H1 (cell line): Measurements from ENCODE around the gene RPS28. TPM values are rescaled to one million over a fixed set of nuclear protein-coding genes. Genes with fewer than 3 reads are reported as not detected.
A peak's percentile ranks its signal among the peaks of the same experiment; 100 is the strongest.
"Not testable (repeated sequence)": the region's sequence is repeated elsewhere in the genome, so short reads cannot be mapped to it uniquely, and the experiment has no call there.

Source experiments
- CTCF ChIA-PET: fragments of 300-600 bp; sonication (Branson Sonifier 250); formaldehyde crosslinking; loops from one replicate; lab custom pipeline; 2021; ENCODE audit not compliant: partially characterized antibody; lab: Charles Lee
- POLR2A ChIA-PET: fragments of 300-600 bp; sonication (Branson Sonifier 250); formaldehyde crosslinking; loops from one replicate; lab custom pipeline; 2021; ENCODE audit warnings: inconsistent platforms; ENCODE audit not compliant: partially characterized antibody; lab: Charles Lee
- DNase-seq, 2 experiments: peaks; one replicate each; pipeline versions ENCODE4 v3.0.0 to v3.0.0-alpha.2; 2010 to 2022; ENCODE audit warnings: low spot score in 2 of 2, low read depth in 1 of 2, mixed read lengths in 1 of 2
- FAIRE-seq: peaks from 2 replicates; lab custom pipeline; 2011; peaks lifted over from hg19 to GRCh38; lab: Jason Lieb, UNC
- H2AFZ ChIP-seq: 2 replicates; pipeline ENCODE4 v1.8.1; 2012; ENCODE audit warnings: low read length, inconsistent platforms
- H2AK5ac ChIP-seq: 2 replicates; pipeline ENCODE4 v1.6.1; 2013; ENCODE audit warnings: low read depth, low read length
- H2BK120ac ChIP-seq: replicated peaks from 2 replicates; pipeline ENCODE3; 2013; ENCODE audit warnings: low read depth, low read length, inconsistent platforms
- H2BK12ac ChIP-seq: 2 replicates; pipeline ENCODE4 v1.6.1; 2013; ENCODE audit warnings: low read depth, low read length
- H2BK15ac ChIP-seq: 2 replicates; pipeline ENCODE4 v1.6.1; 2013; ENCODE audit warnings: low read length
- H2BK20ac ChIP-seq: 2 replicates; pipeline ENCODE4 v1.6.1; 2013; ENCODE audit warnings: low read length
- H2BK5ac ChIP-seq: 2 replicates; pipeline ENCODE4 v1.6.1; 2013; ENCODE audit warnings: low read depth, low read length
- H3K14ac ChIP-seq: 2 replicates; pipeline ENCODE4 v1.6.1; 2013; ENCODE audit warnings: inconsistent platforms; ENCODE audit not compliant: insufficient read length
- H3K18ac ChIP-seq: 2 replicates; pipeline ENCODE4 v1.6.1; 2013; ENCODE audit warnings: low read length; ENCODE audit errors: extremely low read depth
- H3K23ac ChIP-seq: 2 replicates; pipeline ENCODE4 v1.6.1; 2013; ENCODE audit warnings: inconsistent platforms; ENCODE audit not compliant: insufficient read length
- H3K23me2 ChIP-seq: 2 replicates; pipeline ENCODE4 v1.6.1; 2013; ENCODE audit warnings: low read depth, low read length
- H3K27ac ChIP-seq: 2 replicates; pipeline ENCODE4 v1.6.1; 2011; ENCODE audit warnings: low read depth, low read length, inconsistent platforms
- H3K27me3 ChIP-seq, 4 experiments: replicated peaks in 1 of 4; 1 replicate in 1 of 4; 2 replicates in 3 of 4; pipeline versions ENCODE4 v1.6.1 to v1.8.1; 2011 to 2013; ENCODE audit warnings: low read length in 3 of 4, mild to moderate bottlenecking in 3 of 4, inconsistent platforms in 2 of 4, mixed read lengths in 2 of 4, moderate library complexity in 1 of 4; ENCODE audit not compliant: control insufficient read depth in 3 of 4, insufficient read depth in 3 of 4; ENCODE audit errors: extremely low read depth in 1 of 4
- H3K36me3 ChIP-seq, 4 experiments: 2 replicates each; pipeline versions ENCODE4 v1.6.1 to v1.8.1; 2011 to 2013; ENCODE audit warnings: mild to moderate bottlenecking in 4 of 4, low read length in 3 of 4, moderate library complexity in 2 of 4, control low read depth in 1 of 4, inconsistent platforms in 1 of 4; ENCODE audit not compliant: insufficient read depth in 4 of 4, control insufficient read depth in 2 of 4
- H3K4ac ChIP-seq: replicated peaks from 2 replicates; pipeline ENCODE3; 2013; ENCODE audit warnings: low read length, low read depth, mixed read lengths, inconsistent platforms; ENCODE audit not compliant: insufficient read length
- H3K4me1 ChIP-seq, 4 experiments: replicated peaks in 1 of 4; 1 replicate in 1 of 4; 2 replicates in 3 of 4; pipeline versions ENCODE4 v1.6.1 to v1.8.1; 2011 to 2013; ENCODE audit warnings: low read length in 3 of 4, inconsistent platforms in 2 of 4, mixed read lengths in 1 of 4; ENCODE audit not compliant: insufficient read depth in 4 of 4, control insufficient read depth in 3 of 4
- H3K4me2 ChIP-seq, 2 experiments: 2 replicates each; pipeline versions ENCODE4 v1.6.1 to v1.8.1; 2011 to 2013; ENCODE audit warnings: low read depth in 2 of 2, low read length in 2 of 2, control low read depth in 1 of 2, inconsistent platforms in 1 of 2, mild to moderate bottlenecking in 1 of 2; ENCODE audit not compliant: insufficient read depth in 1 of 2
- H3K4me3 ChIP-seq, 4 experiments: fragments of 200-600, 300-600 bp in 1 of 4; sonication (generic), shearing (Covaris generic), sonication (Bioruptor Twin) in 1 of 4; 2 replicates each; pipeline versions ENCODE4 v1.5.1 to v1.8.1; 2011 to 2016; ENCODE audit warnings: low read length in 4 of 4, low read depth in 3 of 4, control low read depth in 2 of 4, inconsistent platforms in 2 of 4, mild to moderate bottlenecking in 2 of 4, mixed read lengths in 1 of 4, moderate library complexity in 1 of 4; ENCODE audit not compliant: insufficient read depth in 2 of 4; ENCODE audit errors: extremely low read depth in 1 of 4
- H3K56ac ChIP-seq: replicated peaks from 2 replicates; pipeline ENCODE3; 2013; ENCODE audit warnings: low read depth, mild to moderate bottlenecking, mixed read lengths, low read length, inconsistent platforms; ENCODE audit not compliant: insufficient read length
- H3K79me1 ChIP-seq: 2 replicates; pipeline ENCODE4 v1.6.1; 2013; ENCODE audit warnings: low read depth, low read length, control low read depth
- H3K79me2 ChIP-seq, 2 experiments: 2 replicates each; pipeline versions ENCODE4 v1.6.1 to v1.8.1; 2012 to 2013; ENCODE audit warnings: low read length in 2 of 2, mild to moderate bottlenecking in 2 of 2, inconsistent platforms in 1 of 2; ENCODE audit not compliant: insufficient read depth in 2 of 2, control insufficient read depth in 1 of 2
- H3K9ac ChIP-seq, 4 experiments: replicated peaks in 1 of 4; 1 replicate in 1 of 4; 2 replicates in 3 of 4; pipeline versions ENCODE4 v1.6.1 to v1.8.1; 2011 to 2013; ENCODE audit warnings: low read depth in 3 of 4, low read length in 3 of 4, control low read depth in 2 of 4, mild to moderate bottlenecking in 2 of 4, moderate library complexity in 2 of 4, inconsistent platforms in 1 of 4; ENCODE audit errors: extremely low read depth in 1 of 4
- H3K9me3 ChIP-seq, 2 experiments: 2 replicates each; pipeline versions ENCODE4 v1.6.1 to v1.8.1; 2012 to 2013; ENCODE audit warnings: mild to moderate bottlenecking in 2 of 2, moderate library complexity in 2 of 2, control low read depth in 1 of 2, inconsistent platforms in 1 of 2, low read depth in 1 of 2, low read length in 1 of 2, mixed read lengths in 1 of 2; ENCODE audit not compliant: insufficient read depth in 2 of 2
- H4K20me1 ChIP-seq, 2 experiments: replicated peaks in 1 of 2; 2 replicates each; pipeline versions ENCODE3 to v1.8.1; 2011 to 2013; ENCODE audit warnings: inconsistent platforms in 2 of 2, low read length in 2 of 2, mild to moderate bottlenecking in 1 of 2; ENCODE audit not compliant: insufficient read depth in 2 of 2, control insufficient read depth in 1 of 2
- H4K5ac ChIP-seq: 2 replicates; pipeline ENCODE4 v1.6.1; 2013; ENCODE audit warnings: low read length, low read depth, mixed read lengths, inconsistent platforms; ENCODE audit not compliant: insufficient read length
- H4K8ac ChIP-seq: 2 replicates; pipeline ENCODE4 v1.8.0; 2013; ENCODE audit warnings: mild to moderate bottlenecking, moderate library complexity, low read length, inconsistent platforms; ENCODE audit not compliant: insufficient read depth; ENCODE audit errors: extremely low read depth
- H4K91ac ChIP-seq: replicated peaks from 2 replicates; pipeline ENCODE3; 2013; ENCODE audit warnings: low read length, mixed read lengths, inconsistent platforms; ENCODE audit not compliant: insufficient read length
- RAD21 ChIP-seq, 2 experiments: IDR thresholded peaks in 1 of 2; conservative IDR thresholded peaks in 1 of 2; 2 replicates each; pipeline ENCODE4 v1.6.1; 2011; ENCODE audit warnings: low read depth in 2 of 2, low read length in 2 of 2, improper control_type of control experiment in 1 of 2, inconsistent platforms in 1 of 2, mild to moderate bottlenecking in 1 of 2, moderate library complexity in 1 of 2
- WGBS, 2 experiments: shearing (Covaris generic) in 1 of 2; methylation state at CpG; one replicate each; pipeline versions ENCODE4 v1.1.6 to v1.1.7; 2013 to 2015; ENCODE audit warnings: low lambda C conversion rate in 2 of 2, mixed read lengths in 2 of 2, inconsistent platforms in 1 of 2, low coverage in 1 of 2, missing lambda C conversion rate in 1 of 2; ENCODE audit not compliant: insufficient replicate concordance in 2 of 2, insufficient coverage in 1 of 2, insufficient read length in 1 of 2; ENCODE audit errors: extremely low coverage in 1 of 2, missing lambda C conversion rate in 1 of 2; 5-methylcytosine and 5-hydroxymethylcytosine counted together
- polyA plus RNA-seq, 7 experiments: library from polyadenylated mRNA; depleted of rRNA in 3 of 7; stranded (reverse) in 5 of 7; unstranded in 2 of 7; fragments of >200 nt in 5 of 7; fragments of 200-250 nt in 2 of 7; gene quantifications; 1 replicate in 5 of 7; 2 replicates in 1 of 7; 4 replicates in 1 of 7; pipeline versions ENCODE4 v1.2.1 to v1.2.3, GENCODE V29; 2011 to 2013; ENCODE audit warnings: missing spikeins in 2 of 7, mixed read lengths in 2 of 7
- total RNA-seq: library from RNA; stranded (reverse); fragmentation: NEBNext Ultra II Directional; extraction: Animal tissue kit (Norgen Biotek cat#: 25700); gene quantifications from 2 replicates; pipeline ENCODE4 v1.2.1, GENCODE V29; 2021

The RPS28 gene
- total and polyA plus RNA-seq, 2 of the 8 experiments (the other 6 are each of a cell fraction or from before 2014, with no cell fraction given) = 1,241 to 1,699 TPM

- H3K27me3 ChIP-seq, DNase-seq: not testable (repeated sequence)
- peaks cover 0 to 33% of the 10 kb centered on the region in 2 experiments; a peak in 2 of 4 replicates for H3K79me2 ChIP-seq
- TF ChIP-seq RAD21 (IDR thresholded peaks at IDR 0.05 in 1 of 2, conservative IDR thresholded peaks at IDR 0.05 in 1 of 2; ENCODE audit: low read depth in 2 of 2, low read length in 2 of 2) = peak in 1 of 2 experiments; percentile 20; a peak in 1 of 4 replicates
- TF ChIP-seq, all 59 proteins: peak for 1; not testable (repeated sequence) for 58
- H2BK12ac ChIP-seq, H2BK20ac ChIP-seq, H3K9me3 ChIP-seq, H3K4me3 ChIP-seq, H3K56ac ChIP-seq, H2AK5ac ChIP-seq, H3K4me2 ChIP-seq, H3K27ac ChIP-seq, FAIRE-seq, H3K14ac ChIP-seq, H3K4ac ChIP-seq, H3K9ac ChIP-seq, H3K18ac ChIP-seq, H4K8ac ChIP-seq, H3K23ac ChIP-seq, H2BK15ac ChIP-seq, H4K91ac ChIP-seq, H4K5ac ChIP-seq, H2BK120ac ChIP-seq, H2AFZ ChIP-seq, H2BK5ac ChIP-seq, H3K79me1 ChIP-seq: not testable (repeated sequence)
- Histone ChIP-seq H3K36me3 (peaks cover 15 to 35% (median 25%) of the 10 kb centered on the region in 4 experiments), H3K23me2 (peaks cover 15% of the 10 kb centered on the region), H3K4me1 (peaks cover 0 to 17% (median 9%) of the 10 kb centered on the region in 4 experiments; a peak in 6 of 7 replicates), H4K20me1 (peaks cover 5 to 12% of the 10 kb centered on the region in 2 experiments)
- ChIA-PET POLR2A (interaction anchor here (25.3 to 27.1 kb wide), 2 partner anchors 5 to 10 kb away, joined by 583 read pairs; partner anchors contain the start of genes CD320, NDUFA7 and RPS28), CTCF (interaction anchor here (0.6 to 1.9 kb wide), 12 partner anchors 8 to 376 kb away, joined by 3 to 8 read pairs (median 4); partner anchors contain the start of gene TIMM44)
- 87% methylated on average over 9 of the region's 9 CpGs; no CpG with 5 or more reads in 1 of the 2 experiments for WGBS, 2 experiments
These were observed 2.5 kb upstream of the RPS28 start for GRCh38 chr19:8318835-8319234.
